ENCODE results near the gene LGALS8.

DNA sequence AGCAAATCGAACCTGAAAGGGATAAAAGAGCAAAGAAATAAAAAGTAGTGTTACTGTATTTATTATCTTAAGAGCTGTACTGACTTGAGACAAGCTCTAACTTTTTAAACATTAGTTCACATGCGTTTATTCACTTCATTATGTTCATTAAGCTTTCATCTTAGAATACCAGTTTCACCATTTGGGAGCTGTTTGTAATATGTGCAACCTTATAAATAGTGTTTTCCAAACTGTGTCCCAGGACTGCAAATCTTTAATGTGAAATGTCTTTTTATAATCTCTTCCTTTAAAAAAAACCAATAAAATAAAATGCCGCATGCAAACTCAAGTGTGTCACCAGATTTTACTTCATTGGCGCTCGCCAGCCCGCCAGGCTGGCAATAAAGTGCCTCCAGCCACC lies 28.3 kb downstream of the LGALS8 start:
- TF ChIP-seq, protein P1, sequence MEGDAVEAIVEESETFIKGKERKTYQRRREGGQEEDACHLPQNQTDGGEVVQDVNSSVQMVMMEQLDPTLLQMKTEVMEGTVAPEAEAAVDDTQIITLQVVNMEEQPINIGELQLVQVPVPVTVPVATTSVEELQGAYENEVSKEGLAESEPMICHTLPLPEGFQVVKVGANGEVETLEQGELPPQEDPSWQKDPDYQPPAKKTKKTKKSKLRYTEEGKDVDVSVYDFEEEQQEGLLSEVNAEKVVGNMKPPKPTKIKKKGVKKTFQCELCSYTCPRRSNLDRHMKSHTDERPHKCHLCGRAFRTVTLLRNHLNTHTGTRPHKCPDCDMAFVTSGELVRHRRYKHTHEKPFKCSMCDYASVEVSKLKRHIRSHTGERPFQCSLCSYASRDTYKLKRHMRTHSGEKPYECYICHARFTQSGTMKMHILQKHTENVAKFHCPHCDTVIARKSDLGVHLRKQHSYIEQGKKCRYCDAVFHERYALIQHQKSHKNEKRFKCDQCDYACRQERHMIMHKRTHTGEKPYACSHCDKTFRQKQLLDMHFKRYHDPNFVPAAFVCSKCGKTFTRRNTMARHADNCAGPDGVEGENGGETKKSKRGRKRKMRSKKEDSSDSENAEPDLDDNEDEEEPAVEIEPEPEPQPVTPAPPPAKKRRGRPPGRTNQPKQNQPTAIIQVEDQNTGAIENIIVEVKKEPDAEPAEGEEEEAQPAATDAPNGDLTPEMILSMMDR (conservative IDR thresholded peaks at IDR 0.05) = no peak
- no peak for TF ChIP-seq ZFX (IDR thresholded peaks at IDR 0.05)
